OCI-M2 (cell line): Measurements from ENCODE around the gene ABCG1.

ENCODE experiments used
- DNase-seq: peaks from one replicate; lab custom pipeline; 2025; ENCODE audit not compliant: unreplicated experiment; lab: John Stamatoyannopoulos, UW

The ABCG1 gene

DNA sequence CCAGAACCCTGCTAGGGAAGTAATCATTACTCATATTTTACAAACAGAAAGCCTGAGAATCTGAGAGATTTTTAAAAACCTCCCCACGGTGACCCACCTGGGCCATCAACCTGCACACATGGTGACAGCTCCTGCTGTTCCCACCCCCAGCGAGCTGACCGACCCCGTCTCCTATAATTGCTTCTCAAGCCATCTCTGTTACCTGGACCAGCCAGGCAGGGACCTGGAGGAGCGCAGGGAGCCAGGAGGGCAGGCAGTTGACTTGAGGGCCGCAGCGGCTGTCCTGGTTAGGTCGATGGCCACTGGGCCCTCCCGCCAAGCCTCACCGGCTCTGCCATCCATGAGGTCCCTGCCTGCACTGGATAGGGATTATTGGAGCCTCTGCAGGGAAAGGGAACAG lies 124.2 kb downstream of the ABCG1 start:
- DNase-seq = no peak

DNA sequence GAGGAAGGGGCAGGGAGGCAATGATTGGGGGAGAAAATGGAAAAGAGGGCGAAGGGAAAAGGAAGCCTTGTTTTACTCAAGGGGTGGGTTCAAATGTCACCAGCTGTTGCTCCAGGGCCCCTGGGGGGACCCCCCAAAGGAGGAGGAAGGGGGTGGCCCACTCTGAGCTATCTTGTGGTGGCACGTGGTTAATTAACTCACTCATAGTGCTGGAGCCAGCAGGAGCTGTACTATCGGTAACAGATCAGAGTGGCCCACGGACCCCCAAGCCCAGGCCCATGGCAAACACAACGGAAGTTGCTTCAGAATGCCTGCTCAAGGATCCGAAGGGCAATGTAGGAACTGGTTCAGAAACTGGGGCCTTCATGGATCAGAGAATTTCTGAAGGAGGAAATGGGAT lies 124.6 kb downstream of the ABCG1 start:
- DNase-seq = no peak

DNA sequence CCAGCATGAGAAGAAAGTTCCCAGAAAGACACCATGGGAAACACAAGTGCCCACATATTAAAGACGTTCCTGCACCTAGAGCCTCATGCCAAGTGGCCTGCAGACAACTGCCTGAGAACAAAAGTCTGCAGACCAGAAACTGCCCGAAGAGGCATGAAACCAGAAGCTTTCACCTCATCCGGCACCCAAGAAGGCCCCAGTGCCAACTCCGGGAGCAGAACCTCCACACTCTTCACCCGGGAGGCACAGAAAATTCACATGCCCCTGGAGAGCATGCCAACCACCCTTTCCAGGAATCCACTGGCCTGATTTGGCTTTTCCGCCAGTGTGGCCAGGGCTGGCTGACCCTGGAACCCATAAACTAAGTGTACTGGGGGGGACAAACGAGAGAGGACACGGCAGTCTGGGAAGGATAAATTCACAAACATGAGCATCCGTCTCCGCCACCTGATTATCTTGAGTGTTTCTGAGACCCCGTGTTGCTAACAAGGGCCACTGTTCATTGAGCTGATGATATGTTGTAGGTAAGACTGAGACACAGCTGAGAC lies 125.1 kb downstream of the ABCG1 start:
- DNase-seq = no peak

DNA sequence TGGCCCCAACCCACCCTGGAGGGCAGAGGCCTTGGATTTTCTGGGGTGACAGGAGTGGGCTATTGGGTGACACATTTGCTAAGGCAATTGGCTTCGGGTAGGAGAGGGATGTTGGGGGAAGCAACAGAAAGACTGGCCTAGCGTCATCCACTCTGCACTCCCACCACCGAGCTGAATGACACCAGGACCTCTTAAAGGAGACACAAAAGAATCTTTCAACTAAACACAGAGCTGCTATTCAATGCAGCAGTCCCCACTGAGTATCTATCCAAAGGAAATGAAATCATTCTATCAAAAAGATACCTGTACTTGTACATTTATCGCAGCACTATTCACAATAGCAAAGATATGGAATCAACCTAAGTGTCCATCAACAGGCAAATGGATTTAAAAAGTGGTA lies 125.7 kb downstream of the ABCG1 start:
- no peak for DNase-seq

DNA sequence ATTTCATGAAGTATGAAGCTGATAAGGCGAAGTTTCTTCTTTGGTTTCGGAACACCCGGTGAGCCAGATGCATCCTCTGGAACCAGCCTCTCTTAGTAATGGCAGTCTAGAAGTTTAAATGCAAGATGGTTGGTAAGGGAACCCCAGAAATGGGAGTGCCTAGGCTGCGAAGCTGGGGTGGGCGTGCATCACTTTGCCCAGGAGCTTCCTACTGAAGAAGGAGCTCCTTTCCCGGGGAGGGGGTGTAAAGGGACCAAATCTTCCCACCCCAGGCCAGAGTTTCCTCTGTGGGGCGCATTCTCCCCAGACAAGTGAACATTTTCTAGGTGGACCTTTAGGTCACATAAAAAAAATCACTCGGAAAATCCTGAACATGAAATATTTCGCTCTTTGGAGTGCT lies 127.5 kb downstream of the ABCG1 start:
- DNase-seq = no peak
